ENCODE measurements around the gene IL1RAPL1.

IL1RAPL1 gene

DNA sequence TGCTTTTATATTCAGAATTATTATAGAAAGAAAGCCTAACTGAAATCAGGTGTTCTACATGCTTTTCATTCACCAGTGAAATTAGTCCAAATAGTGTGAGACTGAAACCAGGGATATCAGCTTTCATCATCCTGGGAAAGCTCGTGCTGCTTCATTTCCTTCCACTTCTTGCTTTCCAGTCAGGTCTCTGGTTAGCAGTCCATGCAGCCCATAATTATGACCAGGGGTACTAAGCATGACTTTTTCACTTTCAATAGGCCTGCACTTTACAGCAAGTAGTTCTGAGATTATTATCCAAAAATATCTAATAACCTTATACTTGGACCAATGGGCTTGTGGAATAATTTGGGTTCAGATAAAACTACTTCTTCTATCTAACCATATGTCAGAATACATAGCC, 954.9 kb downstream of the IL1RAPL1 start:
- Histone ChIP-seq H3K4me2 (ENCODE audit: insufficient read depth, low read length) (no peak overlapping the region), H3K4me1 (ENCODE audit: insufficient read depth, low read length) (no peaks in the 10 kb centered on the region), H4K20me1 (ENCODE audit: insufficient read depth, low read length) (no peaks in the 10 kb centered on the region), H3K9ac (ENCODE audit: low read depth, low read length) (no peak overlapping the region), H3K79me2 (ENCODE audit: insufficient read depth, low read length) (no peaks in the 10 kb centered on the region), H3K27me3 (ENCODE audit: insufficient read depth, low read length, poor library complexity) (no peaks in the 10 kb centered on the region), H3K4me3 (ENCODE audit: low read depth in 1 of 2, low read length in 2 of 2) (no peak overlapping the region), H3K36me3 (ENCODE audit: insufficient read depth, low read length) (no peaks in the 10 kb centered on the region), H3K9me3 (ENCODE audit: insufficient read depth, low read length, severe bottlenecking) (no peaks in the 10 kb centered on the region), H2AFZ (ENCODE audit: low read depth, low read length) (no peak overlapping the region), H3K27ac (ENCODE audit: low read length) (no peak overlapping the region)
- ATAC-seq (ENCODE audit: insufficient read depth, low read depth) (no peak), DNase-seq (no peak)
- TF ChIP-seq, protein P1, sequence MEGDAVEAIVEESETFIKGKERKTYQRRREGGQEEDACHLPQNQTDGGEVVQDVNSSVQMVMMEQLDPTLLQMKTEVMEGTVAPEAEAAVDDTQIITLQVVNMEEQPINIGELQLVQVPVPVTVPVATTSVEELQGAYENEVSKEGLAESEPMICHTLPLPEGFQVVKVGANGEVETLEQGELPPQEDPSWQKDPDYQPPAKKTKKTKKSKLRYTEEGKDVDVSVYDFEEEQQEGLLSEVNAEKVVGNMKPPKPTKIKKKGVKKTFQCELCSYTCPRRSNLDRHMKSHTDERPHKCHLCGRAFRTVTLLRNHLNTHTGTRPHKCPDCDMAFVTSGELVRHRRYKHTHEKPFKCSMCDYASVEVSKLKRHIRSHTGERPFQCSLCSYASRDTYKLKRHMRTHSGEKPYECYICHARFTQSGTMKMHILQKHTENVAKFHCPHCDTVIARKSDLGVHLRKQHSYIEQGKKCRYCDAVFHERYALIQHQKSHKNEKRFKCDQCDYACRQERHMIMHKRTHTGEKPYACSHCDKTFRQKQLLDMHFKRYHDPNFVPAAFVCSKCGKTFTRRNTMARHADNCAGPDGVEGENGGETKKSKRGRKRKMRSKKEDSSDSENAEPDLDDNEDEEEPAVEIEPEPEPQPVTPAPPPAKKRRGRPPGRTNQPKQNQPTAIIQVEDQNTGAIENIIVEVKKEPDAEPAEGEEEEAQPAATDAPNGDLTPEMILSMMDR (IDR thresholded peaks at IDR 0.05; ENCODE audit: borderline replicate concordance, extremely low read depth, low read length, poor library complexity, severe bottlenecking): no peak

DNA sequence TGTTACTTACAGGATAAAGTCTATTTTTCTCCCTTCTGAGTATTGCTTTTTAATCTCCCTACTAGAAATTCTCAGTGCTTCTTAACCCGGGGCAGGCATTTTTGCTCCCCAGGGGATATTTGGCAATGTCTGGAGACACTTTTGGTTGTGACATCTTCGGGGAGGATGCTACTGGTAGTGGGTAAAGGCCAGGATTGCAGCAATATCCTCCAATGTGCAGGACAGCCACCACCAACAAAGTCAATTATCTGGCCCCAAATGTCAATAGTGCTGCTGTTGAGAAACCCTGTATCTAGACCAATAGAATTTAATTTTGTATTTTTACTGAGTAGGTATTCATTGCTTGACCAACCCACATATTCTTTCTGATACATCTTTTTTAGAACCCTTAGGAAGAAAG, 958.6 kb downstream of the IL1RAPL1 start:
- no peak overlapping the region for H3K4me2 ChIP-seq (ENCODE audit: insufficient read depth, low read length)
- no peaks in the 10 kb centered on the region for H3K79me2 ChIP-seq (ENCODE audit: insufficient read depth, low read length)
- ATAC-seq (ENCODE audit: insufficient read depth, low read depth) (no peak), DNase-seq (no peak)
- no peak overlapping the region for H3K27ac ChIP-seq (ENCODE audit: low read length)
- no peak overlapping the region for H3K4me3 ChIP-seq (ENCODE audit: low read depth in 1 of 2, low read length in 2 of 2)
- TF ChIP-seq EZH2 (IDR thresholded peaks at IDR 0.05; ENCODE audit: borderline replicate concordance, low read depth, low read length, severe bottlenecking): no peak
- H3K9ac ChIP-seq (ENCODE audit: low read depth, low read length): no peak overlapping the region
- H3K36me3 ChIP-seq (ENCODE audit: insufficient read depth, low read length): no peaks in the 10 kb centered on the region
- H3K27me3 ChIP-seq (ENCODE audit: insufficient read depth, low read length, poor library complexity): no peaks in the 10 kb centered on the region
- no peaks in the 10 kb centered on the region for H3K4me1 ChIP-seq (ENCODE audit: insufficient read depth, low read length)
- H3K9me3 ChIP-seq (ENCODE audit: insufficient read depth, low read length, severe bottlenecking): no peaks in the 10 kb centered on the region
- H4K20me1 ChIP-seq (ENCODE audit: insufficient read depth, low read length): no peaks in the 10 kb centered on the region
- no peak overlapping the region for H2AFZ ChIP-seq (ENCODE audit: low read depth, low read length)

DNA sequence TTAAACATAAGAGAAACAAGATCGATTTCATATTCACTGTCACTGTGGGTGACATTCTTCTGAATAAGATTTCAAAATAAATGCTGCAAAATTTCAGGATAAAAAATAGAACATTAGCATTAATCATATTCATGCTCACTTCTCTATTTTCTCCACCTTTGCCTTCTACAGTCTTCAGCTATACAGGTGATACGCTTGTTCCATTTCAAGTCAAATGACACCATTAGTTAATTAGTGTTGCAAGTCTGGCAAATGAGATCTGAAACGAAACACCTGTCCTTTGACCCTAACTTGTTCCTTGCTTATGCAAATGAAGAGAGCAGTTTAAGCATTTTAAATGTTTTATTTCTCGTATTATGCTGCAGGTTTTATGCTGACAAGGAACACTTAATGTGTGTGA, 960.6 kb downstream of the IL1RAPL1 start:
- H3K27ac ChIP-seq (ENCODE audit: low read length): no peak overlapping the region
- no peaks in the 10 kb centered on the region for H3K4me1 ChIP-seq (ENCODE audit: insufficient read depth, low read length)
- H3K79me2 ChIP-seq (ENCODE audit: insufficient read depth, low read length): no peaks in the 10 kb centered on the region
- ATAC-seq (ENCODE audit: insufficient read depth, low read depth): no peak
- TF ChIP-seq, protein P1 (IDR thresholded peaks at IDR 0.05; ENCODE audit: borderline replicate concordance, extremely low read depth, low read length, poor library complexity, severe bottlenecking): no peak
- no peak for TF ChIP-seq EZH2 (IDR thresholded peaks at IDR 0.05; ENCODE audit: borderline replicate concordance, low read depth, low read length, severe bottlenecking)
- H3K9ac ChIP-seq (ENCODE audit: low read depth, low read length): no peak overlapping the region
- DNase-seq: no peak
- H4K20me1 ChIP-seq (ENCODE audit: insufficient read depth, low read length): no peaks in the 10 kb centered on the region
- no peaks in the 10 kb centered on the region for H3K36me3 ChIP-seq (ENCODE audit: insufficient read depth, low read length)
- no peak overlapping the region for H2AFZ ChIP-seq (ENCODE audit: low read depth, low read length)
- H3K4me2 ChIP-seq (ENCODE audit: insufficient read depth, low read length): no peak overlapping the region
- H3K9me3 ChIP-seq (ENCODE audit: insufficient read depth, low read length, severe bottlenecking): no peaks in the 10 kb centered on the region
- no peak overlapping the region for H3K4me3 ChIP-seq (ENCODE audit: low read depth in 1 of 2, low read length in 2 of 2)
- H3K27me3 ChIP-seq (ENCODE audit: insufficient read depth, low read length, poor library complexity): no peaks in the 10 kb centered on the region

DNA sequence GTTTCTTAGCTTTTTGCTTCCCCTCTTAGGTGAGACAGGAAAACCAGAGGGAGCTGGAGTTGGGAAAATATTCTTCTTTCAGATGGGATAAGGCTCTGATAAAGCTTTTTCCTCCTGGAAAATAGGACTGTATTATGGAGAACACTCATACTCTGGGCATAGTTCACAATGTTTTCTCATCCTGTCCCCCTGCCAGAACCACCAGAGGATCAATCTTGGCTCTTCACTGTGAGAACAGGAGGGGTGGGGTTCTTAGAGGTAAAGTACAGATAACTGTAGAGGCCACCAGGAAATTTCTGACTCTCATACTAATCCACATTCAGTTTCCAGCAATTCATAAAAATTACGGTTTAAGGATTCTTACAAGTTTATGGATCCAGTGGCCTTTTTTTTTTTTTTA, 966.3 kb downstream of the IL1RAPL1 start:
- H3K79me2 ChIP-seq (ENCODE audit: insufficient read depth, low read length): no peaks in the 10 kb centered on the region
- no peaks in the 10 kb centered on the region for H3K9me3 ChIP-seq (ENCODE audit: insufficient read depth, low read length, severe bottlenecking)
- no peaks in the 10 kb centered on the region for H4K20me1 ChIP-seq (ENCODE audit: insufficient read depth, low read length)
- H3K4me3 ChIP-seq (ENCODE audit: low read depth in 1 of 2, low read length in 2 of 2): no peak overlapping the region
- H2AFZ ChIP-seq (ENCODE audit: low read depth, low read length): no peak overlapping the region
- no peak overlapping the region for H3K4me2 ChIP-seq (ENCODE audit: insufficient read depth, low read length)
- no peaks in the 10 kb centered on the region for H3K36me3 ChIP-seq (ENCODE audit: insufficient read depth, low read length)
- H3K27ac ChIP-seq (ENCODE audit: low read length): no peak overlapping the region
- H3K4me1 ChIP-seq (ENCODE audit: insufficient read depth, low read length): no peaks in the 10 kb centered on the region
- ATAC-seq (ENCODE audit: insufficient read depth, low read depth) (no peak), DNase-seq (no peak)
- H3K27me3 ChIP-seq (ENCODE audit: insufficient read depth, low read length, poor library complexity): no peaks in the 10 kb centered on the region
- no peak overlapping the region for H3K9ac ChIP-seq (ENCODE audit: low read depth, low read length)
- TF ChIP-seq, protein P1 (IDR thresholded peaks at IDR 0.05; ENCODE audit: borderline replicate concordance, extremely low read depth, low read length, poor library complexity, severe bottlenecking): no peak
- TF ChIP-seq EZH2 (IDR thresholded peaks at IDR 0.05; ENCODE audit: borderline replicate concordance, low read depth, low read length, severe bottlenecking): no peak

Data from DND-41 (cell line).